Testis (tissue), 2 donors: ENCODE results near the gene CCBE1.

Experiments
- POLR2A ChIP-seq: fragments of 450-650 bp; IDR thresholded peaks from one replicate; pipeline ENCODE4 v1.6.1; 2017; ENCODE audit warnings: antibody characterized with exemption, mild to moderate bottlenecking, moderate library complexity
- TF ChIP-seq, protein P1 (sequence below), 3 experiments: fragments of 450-650 bp in 2 of 3; fragments of 200-600 bp in 1 of 3; sonication (generic) in 1 of 3; IDR thresholded peaks; one replicate each; pipeline ENCODE4 v1.5.1; 2016 to 2019; ENCODE audit warnings: antibody characterized with exemption in 3 of 3, mild to moderate bottlenecking in 2 of 3, moderate library complexity in 1 of 3

DNA sequence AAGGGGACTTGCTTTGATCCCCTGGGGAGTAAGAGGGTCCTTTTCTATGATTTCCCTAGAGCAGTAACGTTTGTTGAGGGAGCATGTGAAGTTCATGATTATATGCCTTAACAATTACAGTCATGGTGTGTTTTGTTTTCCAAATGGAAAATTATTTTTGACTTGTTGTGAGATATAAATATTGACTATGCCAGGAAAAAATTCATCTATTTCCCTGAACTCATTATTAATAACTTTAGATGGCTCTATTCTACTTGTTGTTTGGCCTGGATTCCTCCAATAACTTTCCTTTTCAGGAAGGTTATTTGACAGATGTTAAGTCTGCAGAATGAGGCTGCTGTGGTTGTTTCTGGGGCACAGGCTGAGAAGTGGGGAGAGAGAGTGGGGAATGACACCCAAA lies 266.1 kb downstream of the CCBE1 start:
- TF ChIP-seq, protein P1, sequence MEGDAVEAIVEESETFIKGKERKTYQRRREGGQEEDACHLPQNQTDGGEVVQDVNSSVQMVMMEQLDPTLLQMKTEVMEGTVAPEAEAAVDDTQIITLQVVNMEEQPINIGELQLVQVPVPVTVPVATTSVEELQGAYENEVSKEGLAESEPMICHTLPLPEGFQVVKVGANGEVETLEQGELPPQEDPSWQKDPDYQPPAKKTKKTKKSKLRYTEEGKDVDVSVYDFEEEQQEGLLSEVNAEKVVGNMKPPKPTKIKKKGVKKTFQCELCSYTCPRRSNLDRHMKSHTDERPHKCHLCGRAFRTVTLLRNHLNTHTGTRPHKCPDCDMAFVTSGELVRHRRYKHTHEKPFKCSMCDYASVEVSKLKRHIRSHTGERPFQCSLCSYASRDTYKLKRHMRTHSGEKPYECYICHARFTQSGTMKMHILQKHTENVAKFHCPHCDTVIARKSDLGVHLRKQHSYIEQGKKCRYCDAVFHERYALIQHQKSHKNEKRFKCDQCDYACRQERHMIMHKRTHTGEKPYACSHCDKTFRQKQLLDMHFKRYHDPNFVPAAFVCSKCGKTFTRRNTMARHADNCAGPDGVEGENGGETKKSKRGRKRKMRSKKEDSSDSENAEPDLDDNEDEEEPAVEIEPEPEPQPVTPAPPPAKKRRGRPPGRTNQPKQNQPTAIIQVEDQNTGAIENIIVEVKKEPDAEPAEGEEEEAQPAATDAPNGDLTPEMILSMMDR (IDR thresholded peaks at IDR 0.05): no peak
- no peak for TF ChIP-seq POLR2A
